Keratinocyte (primary cell): ENCODE results near the gene ADCY7.

Experiments used
- EZH2 ChIP-seq: IDR thresholded peaks from one replicate; pipeline ENCODE4 v1.6.1; 2012; ENCODE audit warnings: inconsistent platforms, mild to moderate bottlenecking, low read length, moderate library complexity
- TF ChIP-seq, protein P1 (sequence below), 3 experiments: IDR thresholded peaks in 1 of 3; conservative IDR thresholded peaks in 1 of 3; optimal IDR thresholded peaks in 1 of 3; 2 replicates in 2 of 3; 3 replicates in 1 of 3; pipeline versions ENCODE3 to v1.5.1; 2011; ENCODE audit warnings: low read length in 3 of 3, mild to moderate bottlenecking in 3 of 3, moderate library complexity in 2 of 3, control low read depth in 1 of 3, inconsistent platforms in 1 of 3; ENCODE audit not compliant: insufficient read depth in 2 of 3; ENCODE audit errors: extremely low read depth in 1 of 3

DNA sequence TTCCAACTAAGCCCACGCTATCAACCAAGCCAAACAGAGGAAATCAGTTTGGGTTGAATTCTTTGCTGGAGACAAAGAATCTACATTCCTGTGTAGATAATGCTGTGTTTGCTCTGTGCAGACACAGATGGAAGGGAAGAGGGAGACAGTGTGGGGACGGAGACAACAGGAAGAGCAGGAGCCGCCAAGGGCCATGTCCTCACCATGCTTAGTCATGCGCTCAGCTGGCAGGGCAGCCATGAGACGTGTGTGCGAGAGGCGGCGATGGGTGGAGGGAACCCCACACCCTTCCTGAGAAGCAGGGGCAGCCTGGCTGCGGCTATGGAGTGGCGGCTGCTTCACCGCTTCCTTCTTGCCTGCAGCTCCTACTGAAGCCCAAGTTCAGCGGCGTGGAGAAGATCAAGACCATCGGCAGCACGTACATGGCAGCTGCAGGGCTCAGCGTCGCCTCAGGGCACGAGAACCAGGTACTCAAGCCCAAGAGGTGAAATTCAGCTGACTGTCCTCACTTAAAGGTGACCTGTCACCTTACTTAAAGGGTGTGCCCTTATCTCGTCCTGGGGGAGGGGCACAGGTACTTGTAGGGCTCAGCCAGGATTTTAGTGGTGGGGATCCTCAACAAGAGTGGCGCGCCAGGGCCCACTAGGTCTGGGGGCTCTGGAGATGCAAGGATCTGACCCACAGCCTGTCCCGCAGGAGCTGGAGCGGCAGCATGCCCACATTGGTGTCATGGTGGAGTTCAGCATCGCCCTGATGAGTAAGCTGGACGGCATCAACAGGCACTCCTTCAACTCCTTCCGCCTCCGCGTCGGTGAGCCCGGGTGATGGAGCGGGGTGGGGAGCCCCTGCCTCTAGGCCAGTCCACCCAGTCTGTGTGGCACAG is 47.5 kb downstream of the ADCY7 start:
- TF ChIP-seq, protein P1, sequence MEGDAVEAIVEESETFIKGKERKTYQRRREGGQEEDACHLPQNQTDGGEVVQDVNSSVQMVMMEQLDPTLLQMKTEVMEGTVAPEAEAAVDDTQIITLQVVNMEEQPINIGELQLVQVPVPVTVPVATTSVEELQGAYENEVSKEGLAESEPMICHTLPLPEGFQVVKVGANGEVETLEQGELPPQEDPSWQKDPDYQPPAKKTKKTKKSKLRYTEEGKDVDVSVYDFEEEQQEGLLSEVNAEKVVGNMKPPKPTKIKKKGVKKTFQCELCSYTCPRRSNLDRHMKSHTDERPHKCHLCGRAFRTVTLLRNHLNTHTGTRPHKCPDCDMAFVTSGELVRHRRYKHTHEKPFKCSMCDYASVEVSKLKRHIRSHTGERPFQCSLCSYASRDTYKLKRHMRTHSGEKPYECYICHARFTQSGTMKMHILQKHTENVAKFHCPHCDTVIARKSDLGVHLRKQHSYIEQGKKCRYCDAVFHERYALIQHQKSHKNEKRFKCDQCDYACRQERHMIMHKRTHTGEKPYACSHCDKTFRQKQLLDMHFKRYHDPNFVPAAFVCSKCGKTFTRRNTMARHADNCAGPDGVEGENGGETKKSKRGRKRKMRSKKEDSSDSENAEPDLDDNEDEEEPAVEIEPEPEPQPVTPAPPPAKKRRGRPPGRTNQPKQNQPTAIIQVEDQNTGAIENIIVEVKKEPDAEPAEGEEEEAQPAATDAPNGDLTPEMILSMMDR (optimal IDR thresholded peaks at IDR 0.05 in 1 of 3, IDR thresholded peaks at IDR 0.05 in 1 of 3, conservative IDR thresholded peaks at IDR 0.05 in 1 of 3; ENCODE audit: extremely low read depth in 1 of 3, insufficient read depth in 2 of 3, low read length in 3 of 3), result no peak
- TF ChIP-seq EZH2, result no peak
